ENCODE measurements around the gene ARHGAP33. TPM values are rescaled to one million over a fixed set of nuclear protein-coding genes. Genes with fewer than 3 reads are reported as not detected.
A peak's percentile ranks its signal among the peaks of the same experiment; 100 is the strongest.

The ARHGAP33 gene
- total RNA-seq, 4 donors from 2014 or later, result 0.26 to 43.4 (median 8.9) TPM

DNA sequence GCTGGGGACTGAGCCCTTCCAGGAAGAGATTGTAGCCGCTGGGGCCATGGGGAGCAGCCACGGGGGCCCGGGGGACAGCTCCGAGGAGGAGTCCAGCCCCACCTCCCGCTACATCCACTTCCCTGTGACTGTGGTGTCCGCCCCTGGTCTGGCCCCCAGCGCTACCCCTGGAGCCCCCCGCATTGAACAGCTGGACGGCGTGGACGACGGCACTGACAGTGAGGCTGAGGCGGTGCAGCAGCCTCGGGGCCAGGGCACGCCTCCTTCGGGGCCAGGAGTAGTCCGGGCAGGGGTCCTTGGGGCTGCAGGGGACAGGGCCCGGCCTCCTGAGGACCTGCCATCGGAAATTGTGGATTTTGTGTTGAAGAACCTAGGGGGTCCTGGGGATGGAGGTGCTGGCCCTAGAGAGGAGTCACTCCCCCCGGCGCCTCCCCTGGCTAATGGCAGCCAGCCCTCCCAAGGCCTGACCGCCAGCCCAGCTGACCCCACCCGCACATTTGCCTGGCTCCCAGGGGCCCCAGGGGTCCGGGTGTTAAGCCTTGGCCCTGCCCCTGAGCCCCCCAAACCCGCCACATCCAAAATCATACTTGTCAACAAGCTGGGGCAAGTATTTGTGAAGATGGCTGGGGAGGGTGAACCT, 42.7 kb upstream of the ARHGAP33 start:
- intact Hi-C loops (cut with DNase I; ENCODE audit: low total_unique reads), result no loop called here
- no peaks in the 10 kb centered on the region for H3K27me3 ChIP-seq
- no peaks in the 10 kb centered on the region for H3K36me3 ChIP-seq
- H3K27ac ChIP-seq, result no peak overlapping the region
- no peak overlapping the region for H3K4me3 ChIP-seq
- no peaks in the 10 kb centered on the region for H3K4me1 ChIP-seq
- TF ChIP-seq POLR2A (IDR thresholded peaks at IDR 0.05), result no peak
- TF ChIP-seq, protein P1, sequence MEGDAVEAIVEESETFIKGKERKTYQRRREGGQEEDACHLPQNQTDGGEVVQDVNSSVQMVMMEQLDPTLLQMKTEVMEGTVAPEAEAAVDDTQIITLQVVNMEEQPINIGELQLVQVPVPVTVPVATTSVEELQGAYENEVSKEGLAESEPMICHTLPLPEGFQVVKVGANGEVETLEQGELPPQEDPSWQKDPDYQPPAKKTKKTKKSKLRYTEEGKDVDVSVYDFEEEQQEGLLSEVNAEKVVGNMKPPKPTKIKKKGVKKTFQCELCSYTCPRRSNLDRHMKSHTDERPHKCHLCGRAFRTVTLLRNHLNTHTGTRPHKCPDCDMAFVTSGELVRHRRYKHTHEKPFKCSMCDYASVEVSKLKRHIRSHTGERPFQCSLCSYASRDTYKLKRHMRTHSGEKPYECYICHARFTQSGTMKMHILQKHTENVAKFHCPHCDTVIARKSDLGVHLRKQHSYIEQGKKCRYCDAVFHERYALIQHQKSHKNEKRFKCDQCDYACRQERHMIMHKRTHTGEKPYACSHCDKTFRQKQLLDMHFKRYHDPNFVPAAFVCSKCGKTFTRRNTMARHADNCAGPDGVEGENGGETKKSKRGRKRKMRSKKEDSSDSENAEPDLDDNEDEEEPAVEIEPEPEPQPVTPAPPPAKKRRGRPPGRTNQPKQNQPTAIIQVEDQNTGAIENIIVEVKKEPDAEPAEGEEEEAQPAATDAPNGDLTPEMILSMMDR (IDR thresholded peaks at IDR 0.05), result no peak
- DNase-seq, result peak in 1 of 2 donors; percentile 18
- H3K9me3 ChIP-seq, result no peaks in the 10 kb centered on the region

DNA sequence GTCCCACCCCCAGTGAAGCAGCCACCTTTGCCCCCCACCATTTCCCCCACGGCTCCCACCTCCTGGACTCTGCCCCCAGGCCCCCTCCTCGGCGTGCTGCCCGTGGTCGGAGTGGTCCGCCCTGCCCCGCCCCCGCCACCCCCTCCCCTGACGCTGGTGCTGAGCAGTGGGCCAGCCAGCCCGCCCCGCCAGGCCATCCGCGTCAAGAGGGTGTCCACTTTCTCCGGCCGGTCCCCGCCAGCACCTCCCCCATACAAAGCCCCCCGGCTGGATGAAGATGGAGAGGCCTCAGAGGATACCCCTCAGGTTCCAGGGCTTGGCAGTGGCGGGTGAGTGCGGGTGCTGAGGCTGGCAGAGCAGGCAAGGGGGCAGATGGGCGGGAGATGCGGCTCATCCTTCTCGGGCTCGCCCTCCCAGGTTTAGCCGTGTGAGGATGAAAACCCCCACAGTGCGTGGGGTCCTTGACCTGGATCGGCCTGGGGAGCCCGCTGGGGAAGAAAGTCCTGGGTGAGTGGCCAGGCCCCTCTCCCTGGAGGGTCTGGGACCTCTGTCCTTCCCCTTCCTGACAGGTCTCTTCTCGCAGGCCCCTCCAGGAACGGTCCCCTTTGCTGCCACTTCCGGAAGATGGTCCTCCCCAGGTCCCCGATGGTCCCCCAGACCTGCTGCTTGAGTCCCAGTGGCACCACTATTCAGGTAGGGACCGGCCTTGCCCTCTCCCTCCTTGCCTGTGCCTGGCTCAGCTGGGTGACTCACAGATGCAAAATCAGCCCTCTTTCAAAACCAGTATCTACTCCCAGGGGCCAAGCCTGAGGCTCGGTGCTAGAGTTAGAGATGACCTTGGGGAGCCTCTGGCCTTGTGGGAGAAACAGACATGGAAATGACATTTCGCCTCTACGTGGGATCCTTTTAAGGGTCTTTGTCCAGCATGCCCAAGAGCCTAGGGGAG, 41.9 kb upstream of the ARHGAP33 start:
- H3K9me3 ChIP-seq, result no peaks in the 10 kb centered on the region
- no peaks in the 10 kb centered on the region for H3K4me1 ChIP-seq
- no peak overlapping the region for H3K27ac ChIP-seq
- peak in 1 of 2 donors; percentile 18 for DNase-seq
- TF ChIP-seq POLR2A (IDR thresholded peaks at IDR 0.05), result no peak
- TF ChIP-seq, protein P1 (IDR thresholded peaks at IDR 0.05), result no peak
- no peaks in the 10 kb centered on the region for H3K36me3 ChIP-seq
- H3K27me3 ChIP-seq, result no peaks in the 10 kb centered on the region
- intact Hi-C loops (cut with DNase I; ENCODE audit: low total_unique reads), result no loop called here
- no peak overlapping the region for H3K4me3 ChIP-seq

GRCh38 chr19:35734273-35734672, 41.1 kb upstream of the ARHGAP33 start:
- no peak overlapping the region for H3K27ac ChIP-seq
- no peak overlapping the region for H3K4me3 ChIP-seq
- no peak for TF ChIP-seq POLR2A (IDR thresholded peaks at IDR 0.05)
- TF ChIP-seq, protein P1 (IDR thresholded peaks at IDR 0.05), result no peak
- DNase-seq, result no peak
- H3K4me1 ChIP-seq, result no peaks in the 10 kb centered on the region
- intact Hi-C loops (cut with DNase I; ENCODE audit: low total_unique reads), result no loop called here
- no peaks in the 10 kb centered on the region for H3K9me3 ChIP-seq
- H3K27me3 ChIP-seq, result no peaks in the 10 kb centered on the region
- no peaks in the 10 kb centered on the region for H3K36me3 ChIP-seq

DNA sequence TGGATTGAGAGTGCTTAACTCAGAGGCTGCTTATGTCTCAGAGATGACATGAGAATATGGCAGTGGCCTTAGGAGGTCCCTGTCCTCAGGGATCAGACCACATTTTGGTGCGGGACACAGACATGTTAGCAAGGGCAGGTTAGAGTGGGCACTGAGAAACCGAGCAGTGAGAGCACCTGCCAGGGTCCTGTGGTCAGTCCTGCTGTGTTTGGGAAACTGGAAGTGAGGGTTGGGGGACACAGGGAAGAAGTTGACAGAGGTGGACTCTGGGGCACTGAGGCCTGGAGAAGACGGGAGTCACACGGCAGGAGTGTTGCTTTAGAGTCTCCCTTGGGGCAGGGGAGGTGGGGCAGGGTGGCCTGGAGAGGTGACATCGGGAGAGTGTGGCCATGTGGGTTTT, 40.5 kb upstream of the ARHGAP33 start:
- Histone ChIP-seq H3K4me3 (no peak overlapping the region), H3K9me3 (no peaks in the 10 kb centered on the region), H3K4me1 (peaks cover 0 to 6% of the 10 kb centered on the region in 2 donors), H3K36me3 (no peaks in the 10 kb centered on the region), H3K27me3 (no peaks in the 10 kb centered on the region), H3K27ac (no peak overlapping the region)
- intact Hi-C loops (cut with DNase I; ENCODE audit: low total_unique reads), result no loop called here
- DNase-seq, result no peak
- TF ChIP-seq, protein P1 (IDR thresholded peaks at IDR 0.05), result no peak
- no peak for TF ChIP-seq POLR2A (IDR thresholded peaks at IDR 0.05)
